Thymus (tissue), 11 donors: ENCODE measurements around the gene SETD7. TPM values are rescaled to one million over a fixed set of nuclear protein-coding genes. Genes with fewer than 3 reads are reported as not detected.

Experiments used
- DNase-seq, 9 donors: peaks; one replicate each; pipeline ENCODE4 v3.0.0-alpha.2; 2013; ENCODE audit warnings: low spot score in 9 of 9, low read depth in 6 of 9, missing footprints in 1 of 9
- H3K27ac ChIP-seq, 2 donors: one replicate each; pipeline ENCODE4 v1.5.1; 2013; ENCODE audit warnings: control low read depth in 1 of 2, low read depth in 1 of 2, low read length in 1 of 2, mild to moderate bottlenecking in 1 of 2, moderate library complexity in 1 of 2
- H3K27me3 ChIP-seq, 2 donors: one replicate each; pipeline ENCODE4 v1.5.1; 2013; ENCODE audit warnings: low read length in 1 of 2; ENCODE audit not compliant: control insufficient read depth in 2 of 2, insufficient read depth in 1 of 2
- H3K36me3 ChIP-seq, 2 donors: one replicate each; pipeline ENCODE4 v1.5.1; 2013; ENCODE audit warnings: low read length in 1 of 2, mild to moderate bottlenecking in 1 of 2, moderate library complexity in 1 of 2; ENCODE audit not compliant: control insufficient read depth in 2 of 2, insufficient read depth in 2 of 2
- H3K4me1 ChIP-seq, 2 donors: one replicate each; pipeline ENCODE4 v1.5.1; 2013; ENCODE audit warnings: low read length in 2 of 2; ENCODE audit not compliant: control insufficient read depth in 2 of 2, insufficient read depth in 2 of 2
- H3K4me3 ChIP-seq, 2 donors: one replicate each; pipeline ENCODE4 v1.5.1; 2013; ENCODE audit warnings: low read length in 2 of 2, control low read depth in 1 of 2, mild to moderate bottlenecking in 1 of 2
- H3K9me3 ChIP-seq, 2 donors: one replicate each; pipeline ENCODE4 v1.5.1; 2013; ENCODE audit warnings: low read length in 1 of 2, mild to moderate bottlenecking in 1 of 2; ENCODE audit not compliant: control insufficient read depth in 2 of 2, insufficient read depth in 1 of 2
- WGBS: extraction: QIAGEN DNeasy Blood & Tissue Kit; methylation state at CpG from one replicate; pipeline ENCODE4 v1.1.7; 2013; 5-methylcytosine and 5-hydroxymethylcytosine counted together
- polyA plus RNA-seq: library from polyadenylated mRNA; stranded (reverse); fragments of 200-250 nt; gene quantifications from one replicate; pipeline ENCODE4 v1.2.3, GENCODE V29; 2013
- total RNA-seq: library from RNA; stranded (reverse); fragments of 120-200 nt; gene quantifications from one replicate; pipeline ENCODE4 v1.2.4, GENCODE V29; 2013
- donor health status: healthy.

Gene SETD7
- total and polyA plus RNA-seq, 2 donors: 6.0 to 15.6 TPM

DNA sequence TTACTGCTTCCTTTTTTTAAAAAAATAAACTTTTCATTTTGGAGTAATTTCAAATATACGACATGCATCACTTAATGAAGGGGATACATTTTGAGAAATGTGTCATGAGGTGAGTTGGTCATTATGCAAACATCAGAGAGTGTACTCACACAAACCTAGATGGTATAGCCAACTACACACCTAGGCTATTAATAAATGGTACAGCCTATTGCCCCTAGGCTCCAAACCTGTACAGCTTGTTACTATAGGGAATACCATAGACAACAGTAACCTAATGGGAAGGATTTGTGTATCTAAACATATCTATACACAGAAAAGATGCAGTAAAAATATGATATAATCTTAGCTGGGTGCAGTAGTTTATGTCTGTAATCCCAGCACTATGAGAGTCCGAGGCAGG lies 29.1 kb downstream of the SETD7 start:
- Histone ChIP-seq H3K4me1 (peaks cover 0 to 8% of the 10 kb centered on the region in 2 donors), H3K9me3 (no peaks in the 10 kb centered on the region), H3K27me3 (no peaks in the 10 kb centered on the region), H3K27ac (no peak overlapping the region), H3K4me3 (no peak overlapping the region), H3K36me3 (peaks cover 6% of the 10 kb centered on the region in 2 donors)
- 97% methylated on average over 2 of the region's 2 CpGs for WGBS
- DNase-seq: no peak

DNA sequence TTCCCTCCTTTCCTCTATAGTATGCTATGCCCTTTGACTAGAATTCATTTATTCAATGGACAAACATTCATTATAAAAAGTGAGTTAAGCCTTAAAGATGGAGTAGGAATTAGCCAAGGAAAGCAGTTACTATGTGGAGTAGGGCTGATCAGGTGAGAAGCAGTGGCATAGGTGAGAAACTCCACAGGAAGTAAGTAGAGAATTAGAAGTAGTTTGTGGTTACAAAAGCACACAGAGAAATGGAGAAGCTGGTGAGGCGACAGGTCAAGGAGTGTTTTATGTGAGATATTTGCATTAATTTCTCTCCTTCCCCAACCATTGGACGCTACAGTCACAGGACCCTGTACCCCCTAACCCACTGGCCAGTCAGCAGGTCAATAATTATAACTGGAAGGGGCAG lies 30.6 kb downstream of the SETD7 start:
- Histone ChIP-seq H3K4me1 (peaks cover 0 to 8% of the 10 kb centered on the region in 2 donors), H3K4me3 (no peak overlapping the region), H3K36me3 (peaks cover 6% of the 10 kb centered on the region in 2 donors), H3K27ac (no peak overlapping the region), H3K9me3 (no peaks in the 10 kb centered on the region), H3K27me3 (no peaks in the 10 kb centered on the region)
- WGBS: 36% methylated on average over 2 of the region's 2 CpGs
- DNase-seq: no peak

DNA sequence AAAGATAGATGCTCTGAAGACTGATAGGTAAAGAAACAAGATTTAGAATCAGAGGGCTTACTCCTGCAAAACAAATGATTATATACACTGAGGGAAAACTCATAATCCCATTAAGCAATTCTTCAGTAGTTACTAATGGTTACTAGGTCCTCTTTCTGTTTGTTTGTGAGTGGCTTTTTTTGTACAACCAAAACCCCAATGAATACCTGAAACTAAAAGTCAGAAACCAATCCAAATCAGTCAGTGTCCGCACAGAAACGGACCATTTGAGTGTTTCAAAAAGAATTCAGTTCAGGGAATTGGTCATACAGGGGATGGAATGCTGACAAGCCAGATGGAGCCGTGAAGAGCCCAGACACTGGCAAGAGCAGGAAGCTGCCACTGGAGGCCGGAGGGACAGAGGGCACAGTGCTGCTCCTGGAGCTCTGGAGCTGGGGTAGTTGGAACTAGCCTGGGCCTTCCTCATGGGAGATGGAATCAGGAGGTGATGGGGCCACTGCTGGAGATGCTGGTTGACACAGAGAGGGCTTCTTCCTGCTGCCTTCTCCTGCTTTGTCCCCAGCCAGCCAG lies 31.9 kb downstream of the SETD7 start:
- H3K27ac ChIP-seq: no peak overlapping the region
- H3K36me3 ChIP-seq: peaks cover 6% of the 10 kb centered on the region in 2 donors
- 97% methylated on average over 4 of the region's 4 CpGs for WGBS
- peaks cover 0 to 8% of the 10 kb centered on the region in 2 donors for H3K4me1 ChIP-seq
- DNase-seq: no peak
- H3K4me3 ChIP-seq: no peak overlapping the region
- H3K9me3 ChIP-seq: no peaks in the 10 kb centered on the region
- H3K27me3 ChIP-seq: no peaks in the 10 kb centered on the region

DNA sequence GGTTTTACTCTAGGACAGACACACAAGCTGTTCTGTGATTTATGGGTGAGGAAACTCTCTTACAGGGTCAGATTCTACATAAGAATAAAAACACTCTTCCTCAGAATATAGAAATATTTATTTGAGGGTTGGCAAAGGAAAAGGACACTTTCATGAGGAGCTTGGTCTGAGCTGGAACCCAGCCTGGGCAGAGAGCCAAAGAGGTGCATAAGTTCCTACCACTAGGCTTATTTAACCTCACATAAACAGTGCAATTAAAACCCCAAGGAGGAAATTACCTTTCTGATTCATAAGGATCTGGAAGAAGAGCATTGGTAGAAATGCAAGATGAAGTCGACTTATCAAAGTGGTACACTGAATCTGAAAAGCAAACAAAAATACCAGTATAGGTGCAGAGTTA lies 32.9 kb downstream of the SETD7 start:
- Histone ChIP-seq H3K36me3 (no peaks in the 10 kb centered on the region), H3K4me3 (no peak overlapping the region), H3K27ac (no peak overlapping the region), H3K9me3 (no peaks in the 10 kb centered on the region), H3K4me1 (peaks cover 0 to 2% of the 10 kb centered on the region in 2 donors), H3K27me3 (no peaks in the 10 kb centered on the region)
- WGBS: 94% methylated on average over 1 of the region's 1 CpG
- no peak for DNase-seq

DNA sequence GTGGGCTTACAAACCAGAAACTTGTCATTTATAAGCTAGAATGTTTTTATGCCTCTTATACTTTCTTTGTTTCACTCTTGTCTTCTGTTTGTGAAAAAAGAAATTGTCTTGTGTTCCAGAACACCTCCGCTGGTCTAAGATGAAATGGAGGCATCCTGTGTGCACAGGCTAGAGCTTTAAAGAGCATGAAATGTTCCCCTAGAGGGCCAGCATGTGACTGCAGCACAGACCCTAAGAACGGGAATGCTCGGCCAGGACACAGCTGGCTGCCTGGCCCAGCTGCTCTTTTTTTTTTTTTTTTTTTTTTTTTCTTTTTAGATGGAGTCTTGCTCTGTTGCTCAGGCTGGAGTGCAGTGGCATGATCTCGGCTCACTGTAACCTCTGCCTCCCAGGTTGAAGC lies 33.6 kb downstream of the SETD7 start:
- Histone ChIP-seq H3K27ac (no peak overlapping the region), H3K27me3 (no peaks in the 10 kb centered on the region), H3K9me3 (no peaks in the 10 kb centered on the region), H3K36me3 (no peaks in the 10 kb centered on the region), H3K4me1 (peaks cover 0 to 2% of the 10 kb centered on the region in 2 donors), H3K4me3 (no peak overlapping the region)
- WGBS: 94% methylated on average over 4 of the region's 4 CpGs
- no peak for DNase-seq

DNA sequence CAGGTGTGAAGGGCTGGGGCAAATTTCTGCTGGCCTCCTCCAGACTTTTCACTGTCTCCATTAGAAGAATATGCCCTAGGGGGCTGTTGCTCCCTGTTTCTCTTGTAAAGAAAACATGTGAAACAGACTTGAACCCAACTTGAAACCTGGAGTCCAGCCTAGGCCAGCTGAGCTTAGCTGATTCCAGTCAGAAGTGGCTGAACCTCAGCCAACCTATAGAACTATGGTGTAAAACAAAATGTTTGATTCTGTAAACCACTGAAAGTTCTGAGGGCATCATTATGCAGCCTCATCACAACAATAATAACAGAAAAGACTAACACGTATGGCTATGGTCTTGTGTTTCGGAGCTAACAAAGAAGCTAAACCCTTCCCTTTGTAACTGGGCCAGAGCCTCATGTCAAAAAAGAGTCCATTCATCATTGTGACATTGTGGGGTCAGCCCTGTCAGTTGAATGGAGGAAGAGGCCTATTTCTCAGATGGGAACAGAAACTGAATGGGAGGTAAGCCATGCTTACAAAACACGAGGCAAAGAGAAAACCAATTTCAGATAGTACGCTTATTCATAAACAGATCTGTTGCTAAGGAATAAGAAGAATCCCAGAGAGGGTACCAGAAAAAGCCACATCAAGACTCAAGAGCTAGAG lies 34.1 kb downstream of the SETD7 start:
- H3K27ac ChIP-seq: no peak overlapping the region
- no peaks in the 10 kb centered on the region for H3K36me3 ChIP-seq
- no peak overlapping the region for H3K4me3 ChIP-seq
- H3K27me3 ChIP-seq: no peaks in the 10 kb centered on the region
- DNase-seq: no peak
- no peaks in the 10 kb centered on the region for H3K9me3 ChIP-seq
- 99% methylated on average over 4 of the region's 4 CpGs for WGBS
- peaks cover 0 to 2% of the 10 kb centered on the region in 2 donors for H3K4me1 ChIP-seq

DNA sequence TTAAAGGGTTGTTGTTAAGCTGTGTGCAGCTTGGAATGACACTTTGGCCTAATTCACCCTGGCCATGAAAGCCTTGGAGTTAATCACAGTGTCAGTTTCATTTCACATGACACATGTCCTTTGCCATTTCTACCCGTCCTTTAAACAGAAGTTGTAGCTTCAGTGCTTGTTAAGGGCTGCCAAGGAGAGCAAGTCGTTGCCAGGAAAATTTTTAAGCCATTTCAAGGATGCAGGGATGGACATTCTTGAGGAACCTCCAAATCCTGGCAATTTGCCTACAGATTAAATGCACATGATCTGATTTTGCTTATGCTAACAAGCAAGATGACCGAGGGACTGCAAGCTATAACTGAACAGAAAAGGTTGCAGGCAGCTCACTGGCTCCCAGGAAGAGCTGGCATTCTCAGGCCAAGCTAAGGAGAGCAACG lies 40.5 kb downstream of the SETD7 start:
- Histone ChIP-seq H3K9me3 (no peaks in the 10 kb centered on the region), H3K27me3 (no peaks in the 10 kb centered on the region), H3K27ac (no peak overlapping the region), H3K4me3 (no peak overlapping the region), H3K4me1 (no peaks in the 10 kb centered on the region), H3K36me3 (peaks cover 0 to 5% of the 10 kb centered on the region in 2 donors)
- 91% methylated on average over 4 of the region's 4 CpGs for WGBS
- DNase-seq: no peak

DNA sequence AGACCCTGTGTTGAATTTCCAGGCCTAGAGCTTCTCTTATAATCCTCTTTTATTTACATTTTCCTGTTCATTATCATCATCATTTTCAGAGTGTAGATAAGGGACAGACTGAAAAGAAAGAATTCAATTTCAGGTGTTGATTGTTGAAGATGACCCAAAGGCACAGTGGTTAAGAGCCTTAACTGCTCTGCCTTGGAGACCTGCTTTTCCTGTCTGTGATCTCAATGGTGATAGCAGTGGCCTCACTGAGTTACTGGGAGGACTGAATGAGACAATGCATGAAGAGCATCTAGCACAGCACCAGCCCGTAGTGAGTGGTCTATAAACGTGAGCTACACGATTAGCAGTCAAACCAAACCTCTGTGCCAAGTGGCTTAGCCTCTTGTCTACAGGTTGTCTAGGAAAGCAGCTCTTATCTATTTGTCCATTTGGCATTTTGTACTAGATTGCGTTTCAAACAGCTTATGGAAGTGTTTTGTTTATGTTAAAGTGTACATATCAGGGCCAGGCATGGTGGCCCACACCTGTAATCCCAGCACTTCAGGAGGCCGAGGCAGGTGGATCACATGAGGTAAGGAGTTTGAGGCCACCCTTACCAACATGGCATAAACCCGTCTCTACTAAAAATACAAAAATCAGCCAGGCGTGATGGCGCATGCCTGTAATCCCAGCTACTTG lies 41.5 kb downstream of the SETD7 start:
- H3K27me3 ChIP-seq: no peaks in the 10 kb centered on the region
- H3K4me1 ChIP-seq: no peaks in the 10 kb centered on the region
- DNase-seq: no peak
- 98% methylated on average over 8 of the region's 8 CpGs for WGBS
- H3K4me3 ChIP-seq: no peak overlapping the region
- no peak overlapping the region for H3K27ac ChIP-seq
- no peaks in the 10 kb centered on the region for H3K9me3 ChIP-seq
- peaks cover 0 to 5% of the 10 kb centered on the region in 2 donors for H3K36me3 ChIP-seq

DNA sequence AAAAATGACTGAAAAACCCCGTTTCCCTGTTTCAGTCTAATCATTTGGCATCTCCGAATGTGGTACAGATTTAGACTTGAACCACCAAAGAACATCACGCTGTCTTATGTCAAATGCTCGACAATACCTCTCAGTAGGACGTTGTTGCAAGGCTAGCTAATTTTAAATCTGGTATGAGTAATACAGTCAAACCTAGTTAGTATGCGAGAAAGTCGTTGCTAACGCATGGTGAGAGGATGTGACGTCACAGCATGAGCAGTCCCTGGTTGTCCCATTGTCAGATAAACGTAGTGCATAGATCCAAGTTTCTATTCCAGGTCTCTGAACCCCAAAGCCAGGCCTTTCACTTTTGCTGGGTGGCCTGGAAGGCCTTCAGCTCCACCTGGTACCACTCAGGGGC lies 44.7 kb downstream of the SETD7 start:
- no peak overlapping the region for H3K4me3 ChIP-seq
- H3K27me3 ChIP-seq: no peaks in the 10 kb centered on the region
- H3K4me1 ChIP-seq: no peaks in the 10 kb centered on the region
- DNase-seq: no peak
- 96% methylated on average over 10 of the region's 10 CpGs for WGBS
- no peak overlapping the region for H3K27ac ChIP-seq
- H3K9me3 ChIP-seq: no peaks in the 10 kb centered on the region
- peaks cover 0 to 5% of the 10 kb centered on the region in 2 donors for H3K36me3 ChIP-seq
